Measurements from ENCODE around the gene HEATR9.

Gene HEATR9

DNA sequence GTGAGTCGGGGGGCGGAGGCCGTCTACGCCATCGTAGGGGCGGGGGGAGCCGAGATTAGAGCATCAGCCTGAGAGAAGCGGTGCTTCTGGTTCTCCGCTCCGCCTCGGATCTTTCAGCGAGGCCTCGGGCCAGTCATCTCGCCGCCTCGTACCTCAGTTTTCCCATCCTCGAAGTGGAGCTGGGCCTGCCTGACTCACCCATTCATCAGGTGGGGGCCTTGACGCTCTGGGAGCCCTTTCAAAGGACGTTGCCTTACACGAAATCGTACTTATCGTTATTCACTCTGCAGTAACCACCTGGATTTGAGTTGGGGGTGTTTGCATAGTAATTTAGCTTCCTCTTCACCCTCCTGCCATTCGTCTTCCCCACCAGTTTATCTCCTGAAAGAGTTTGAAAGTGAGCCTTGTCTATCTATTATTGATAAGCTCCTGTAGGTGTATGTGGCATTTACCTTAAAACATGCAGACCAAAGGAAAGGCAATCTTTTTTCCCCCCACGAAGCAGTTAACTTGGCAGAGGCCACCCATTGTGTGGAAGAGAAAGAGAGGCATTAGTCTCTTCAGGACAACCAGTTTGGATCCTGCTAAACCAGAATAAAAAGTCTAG lies 58.7 kb downstream of the HEATR9 start:
- no peak for DNase-seq (ENCODE audit: low read depth in 2 of 2)

DNA sequence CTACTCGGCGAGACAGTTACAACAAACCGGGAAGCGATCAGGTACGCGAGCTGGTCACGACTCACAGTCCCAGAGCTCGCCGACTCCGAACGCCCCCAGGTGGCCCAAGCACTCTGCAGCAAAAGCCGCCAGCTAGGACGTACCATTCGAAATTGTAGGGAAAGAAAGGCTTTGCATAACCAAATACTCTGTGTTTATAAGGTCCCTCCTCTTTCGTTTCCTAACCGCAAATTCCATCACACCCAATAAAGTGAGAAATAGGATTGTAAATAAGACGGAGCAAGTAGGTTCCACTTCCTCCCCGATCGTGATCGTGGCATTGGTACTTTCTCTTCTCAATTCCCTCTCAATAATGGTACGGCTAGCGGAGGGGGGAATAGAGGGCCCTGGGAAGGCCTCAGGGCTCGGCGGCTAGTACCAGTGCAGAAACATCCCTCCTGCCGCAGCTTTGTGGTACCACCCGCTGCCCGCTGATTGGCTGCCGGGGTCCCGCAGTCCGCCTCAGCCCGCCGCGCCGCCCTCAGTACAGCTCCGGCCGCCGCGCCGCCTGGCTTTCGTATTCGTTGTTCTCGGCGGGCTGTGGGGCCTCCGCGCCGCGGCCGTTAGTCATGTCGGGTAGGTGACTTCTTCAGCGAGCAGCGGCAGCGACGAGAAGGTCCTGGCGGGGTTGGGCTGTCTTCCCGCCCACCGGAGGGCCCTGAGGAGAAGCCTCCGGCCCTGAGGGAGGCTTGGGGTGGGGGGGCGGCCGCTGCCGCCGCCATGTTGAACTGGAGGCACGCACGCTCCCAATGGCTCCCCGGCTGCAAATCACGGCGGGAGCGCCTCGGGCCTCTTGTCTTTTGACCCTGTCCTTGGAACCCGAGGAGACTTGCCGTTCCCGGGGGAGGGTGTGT lies 59.5 kb downstream of the HEATR9 start, which contains the start of gene TAF15:
Gene TAF15 (plus strand): TSS at position 523 of the 893 bp plus-strand sequence. CDS start 86 bp downstream, at position 609.
- DNase-seq (ENCODE audit: low read depth in 2 of 2) = peak; percentile 87 to 95

DNA sequence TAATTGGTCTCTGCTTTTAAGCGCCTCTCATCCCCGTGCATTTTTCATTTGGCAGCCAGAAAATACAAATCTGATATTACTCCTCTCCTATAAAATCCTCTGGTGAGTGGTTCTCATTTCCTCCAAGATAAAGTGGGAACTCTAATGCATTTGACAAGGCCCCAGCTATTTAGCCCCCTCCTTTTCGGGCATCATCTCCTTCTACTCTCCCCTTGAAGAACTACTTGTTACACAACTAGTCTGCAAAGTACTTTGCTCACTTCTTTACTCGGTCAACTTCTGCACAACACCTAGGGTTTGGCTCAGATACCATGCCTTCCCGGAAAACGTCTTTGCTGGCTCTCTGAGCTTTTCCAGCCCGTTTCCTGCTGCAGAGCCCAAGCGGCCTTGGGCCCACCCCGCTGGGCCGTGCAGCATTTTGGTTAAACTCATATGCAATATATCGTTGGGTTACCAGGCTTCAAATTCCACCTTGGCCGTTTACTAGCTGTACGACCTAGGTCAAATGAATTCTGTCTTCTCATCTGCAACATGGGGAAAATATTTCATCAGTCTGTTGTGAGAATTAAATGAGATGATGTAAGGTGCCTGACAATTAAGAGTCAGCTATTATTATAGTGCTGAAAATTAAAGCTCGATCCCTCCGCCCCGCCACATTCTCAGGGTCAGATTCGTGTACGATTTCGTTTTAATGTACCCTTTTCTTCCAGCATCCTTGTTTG lies 60.3 kb downstream of the HEATR9 start:
- no peak for DNase-seq (ENCODE audit: low read depth in 2 of 2)

DNA sequence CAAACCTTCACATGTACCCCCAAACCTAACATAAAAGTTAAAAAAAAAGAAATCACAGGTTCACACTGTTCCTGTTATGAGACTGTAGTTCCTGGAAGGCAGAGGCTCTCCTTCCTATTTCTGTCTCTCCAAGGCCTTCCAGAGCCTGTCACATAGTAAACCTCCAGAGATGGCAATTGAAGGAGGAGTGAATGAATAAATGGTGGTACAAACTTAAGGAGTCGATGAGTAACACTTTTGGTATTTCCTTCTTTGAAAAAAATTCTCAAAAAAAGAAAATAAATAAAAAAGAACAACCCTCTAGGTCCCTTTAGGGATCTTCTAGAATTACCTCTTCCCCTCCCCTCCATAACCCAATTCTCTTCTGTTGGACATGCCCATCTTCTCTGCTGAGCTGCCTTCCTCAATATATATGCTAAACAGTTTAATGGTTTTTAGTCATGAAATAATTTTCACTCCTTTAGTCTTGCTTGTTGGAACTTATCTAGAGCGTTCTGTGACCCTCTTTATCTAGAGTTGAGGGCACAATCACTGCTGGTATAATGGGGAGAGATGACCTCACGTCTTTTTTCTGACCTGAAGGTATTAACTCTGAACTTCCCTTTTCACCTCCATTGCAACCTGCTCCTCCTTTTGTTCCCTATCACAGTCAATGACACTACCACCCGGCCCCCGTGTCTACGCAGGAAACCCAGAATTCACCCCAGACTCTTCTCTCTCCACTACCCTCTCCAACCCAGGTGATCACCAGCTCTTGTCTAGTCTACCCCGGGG lies 61.1 kb downstream of the HEATR9 start:
- no peak for DNase-seq (ENCODE audit: low read depth in 2 of 2)

Measured in activated CD8-positive, alpha-beta memory T cell treated with anti-CD3 and anti-CD28 coated beads for 4 hours (primary cell).